ENCODE results near the gene TGFBR1.
A peak's percentile ranks its signal among the peaks of the same experiment; 100 is the strongest.

Gene TGFBR1

GRCh38 chr9:99135456-99135855, 30.5 kb downstream of the TGFBR1 start:
- DNase-seq, result no peak
- ATAC-seq, result peak; percentile 55

DNA sequence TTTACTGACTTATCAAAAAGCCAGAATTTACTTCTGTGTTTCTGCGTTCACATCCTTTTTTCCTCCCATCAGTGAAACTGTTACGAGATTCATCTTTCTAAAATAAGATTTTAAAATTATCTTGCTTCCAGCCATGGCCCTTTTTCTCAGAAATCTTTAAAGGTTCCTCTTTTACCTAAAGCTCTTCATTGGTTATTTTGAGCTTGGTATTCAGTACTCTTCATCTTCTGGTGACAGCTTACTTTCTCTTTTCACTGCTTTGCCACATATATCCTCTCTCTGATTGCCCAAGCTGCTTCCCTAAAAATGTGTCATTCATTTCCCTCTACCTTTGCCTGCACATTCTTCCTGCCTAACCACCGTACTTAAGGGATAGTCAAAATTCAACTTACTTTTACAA, 32.3 kb downstream of the TGFBR1 start:
- ATAC-seq (no peak), DNase-seq (no peak)

DNA sequence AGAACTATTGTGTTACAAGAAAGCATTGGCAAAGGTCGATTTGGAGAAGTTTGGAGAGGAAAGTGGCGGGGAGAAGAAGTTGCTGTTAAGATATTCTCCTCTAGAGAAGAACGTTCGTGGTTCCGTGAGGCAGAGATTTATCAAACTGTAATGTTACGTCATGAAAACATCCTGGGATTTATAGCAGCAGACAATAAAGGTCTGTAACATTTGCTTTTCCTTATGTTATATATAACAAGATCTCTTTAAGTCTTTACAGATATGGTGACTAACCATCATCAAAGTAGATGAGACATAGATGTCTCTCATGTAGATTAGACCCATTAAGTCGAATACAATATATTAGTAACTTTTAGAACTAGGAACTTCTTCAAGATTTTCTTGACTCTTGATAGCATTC, 33.0 kb downstream of the TGFBR1 start:
- DNase-seq (no peak), ATAC-seq (no peak)

GRCh38 chr9:99138424-99139284, 33.7 kb downstream of the TGFBR1 start:
- DNase-seq (no peak), ATAC-seq (no peak)

GRCh38 chr9:99139868-99140267, 35.0 kb downstream of the TGFBR1 start:
- no peak for DNase-seq
- no peak for ATAC-seq

GRCh38 chr9:99140685-99141314, 35.9 kb downstream of the TGFBR1 start:
- ATAC-seq (peak; percentile 66), DNase-seq (peak; percentile 42)

GRCh38 chr9:99141849-99142248, 36.9 kb downstream of the TGFBR1 start:
- ATAC-seq (no peak), DNase-seq (no peak)

- no peak for DNase-seq
- ATAC-seq, result no peak
These were observed 37.4 kb downstream of the TGFBR1 start for GRCh38 chr9:99142275-99142674.

DNA sequence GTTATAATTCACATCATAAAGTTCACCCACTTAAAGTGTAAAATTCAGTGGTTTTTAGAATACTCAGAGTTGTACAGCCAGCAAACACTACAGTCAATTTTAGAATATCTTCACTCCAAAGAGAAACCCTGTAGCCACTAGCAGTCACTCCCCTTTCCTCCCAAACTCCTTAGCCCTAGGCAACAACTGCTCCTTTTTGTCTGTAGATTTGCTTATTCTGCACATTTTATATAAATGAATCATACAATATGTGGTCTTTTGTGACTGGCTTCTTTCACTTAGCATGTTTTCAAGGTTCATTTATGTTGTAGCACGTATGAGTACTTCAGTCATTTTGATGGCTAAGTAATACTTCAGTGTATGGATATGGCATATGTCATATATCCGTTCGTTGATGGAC, 38.7 kb downstream of the TGFBR1 start:
- DNase-seq (no peak), ATAC-seq (no peak)

- ATAC-seq (no peak), DNase-seq (no peak)
These were observed 40.1 kb downstream of the TGFBR1 start for GRCh38 chr9:99144966-99145365.

- DNase-seq (no peak), ATAC-seq (no peak)
These were observed 41.7 kb downstream of the TGFBR1 start for GRCh38 chr9:99146574-99146973.

- DNase-seq, result no peak
- peak; percentile 76 for ATAC-seq
These were observed 42.3 kb downstream of the TGFBR1 start for GRCh38 chr9:99147177-99147576.

DNA sequence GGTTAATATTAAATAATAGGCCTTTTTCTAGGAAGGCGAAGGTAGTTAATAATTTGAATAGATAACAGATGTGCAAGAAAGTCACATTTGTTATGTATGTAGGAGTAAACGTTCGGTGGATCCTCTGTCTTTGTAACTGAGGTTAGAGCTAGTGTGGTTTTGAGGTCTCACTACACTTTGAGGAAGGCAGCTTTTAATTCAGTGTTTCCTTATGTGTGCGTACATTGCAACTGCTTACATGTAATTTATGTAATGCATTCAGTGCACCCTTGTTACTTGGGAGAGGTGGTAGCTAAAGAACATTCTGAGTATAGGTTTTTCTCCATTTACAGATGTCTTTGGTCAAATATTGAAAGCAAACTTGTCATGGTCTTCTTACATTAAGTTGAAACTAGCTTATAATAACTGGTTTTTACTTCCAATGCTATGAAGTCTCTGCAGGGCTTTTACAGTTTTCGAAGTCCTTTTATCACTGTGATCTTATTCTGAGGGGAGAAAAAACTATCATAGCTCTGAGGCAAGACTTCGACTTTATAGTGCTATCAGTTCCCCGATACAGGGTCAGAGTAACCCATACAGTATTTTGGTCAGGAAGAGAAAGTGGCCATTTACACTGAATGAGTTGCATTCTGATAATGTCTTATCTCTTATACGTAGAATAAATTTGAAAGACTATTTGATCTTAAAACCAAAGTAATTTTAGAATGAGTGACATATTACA, 45.7 kb downstream of the TGFBR1 start:
- ATAC-seq (peak; percentile 76), DNase-seq (no peak)

DNA sequence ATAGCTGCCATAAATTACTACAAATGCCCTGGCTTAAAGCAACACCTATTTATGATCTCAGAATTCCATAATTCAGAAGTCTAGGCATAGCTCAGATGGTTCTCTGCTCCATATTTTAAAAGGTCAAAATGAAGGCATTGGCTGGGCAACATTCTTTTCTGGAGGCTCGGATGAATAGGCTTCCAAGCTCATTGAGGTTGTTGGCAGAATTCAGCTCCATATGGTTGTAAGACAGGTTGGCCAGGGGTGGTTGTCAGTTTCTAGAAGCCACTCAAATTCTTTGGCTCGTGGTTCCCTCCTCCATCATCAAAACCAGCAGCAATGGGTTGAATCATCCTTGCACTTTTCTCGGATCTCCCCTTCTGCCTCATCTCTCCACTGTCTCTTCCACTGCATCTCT, 49.4 kb downstream of the TGFBR1 start:
- ATAC-seq (no peak), DNase-seq (no peak)

- ATAC-seq, result no peak
- DNase-seq, result no peak
These were observed 50.8 kb downstream of the TGFBR1 start for GRCh38 chr9:99155736-99156135.

DNA sequence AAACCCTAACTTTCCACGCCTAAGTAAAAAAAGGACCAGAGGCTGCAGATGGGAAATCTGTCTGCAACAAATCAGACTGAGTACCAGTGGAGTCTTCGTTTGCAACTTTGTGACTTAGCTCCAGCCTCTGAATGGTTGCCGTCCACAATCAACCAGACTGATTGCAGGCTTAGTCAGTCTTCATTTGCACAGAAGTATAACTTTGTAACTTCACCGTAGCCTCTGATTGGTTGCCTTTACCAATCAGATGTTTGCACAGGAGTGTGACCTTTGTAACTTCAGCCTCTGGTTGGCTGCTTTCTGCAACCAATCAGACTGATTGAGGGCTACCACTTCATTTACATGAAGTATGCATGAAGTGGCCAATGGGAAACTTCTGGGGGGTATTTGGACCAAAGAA, 53.7 kb downstream of the TGFBR1 start:
- ATAC-seq (no peak), DNase-seq (no peak)

DNA sequence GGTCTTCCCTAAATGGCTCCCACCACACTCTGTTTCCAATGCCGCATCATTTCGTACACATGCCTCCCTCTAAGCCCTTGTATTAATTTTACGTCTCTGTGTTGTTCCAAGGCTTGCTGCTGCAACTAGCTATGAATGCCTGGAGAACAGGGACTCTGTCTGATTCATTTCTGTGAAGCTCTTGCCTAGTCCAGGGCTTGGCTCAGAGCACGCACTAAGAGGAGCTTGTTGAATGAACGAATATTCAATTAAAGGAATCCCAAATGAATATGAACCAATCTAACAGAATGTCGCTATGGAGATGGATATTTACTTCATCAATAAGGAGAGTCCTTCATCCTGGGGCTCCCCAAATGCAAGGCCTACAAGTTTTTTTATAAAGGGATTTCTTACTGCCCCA, 55.3 kb downstream of the TGFBR1 start:
- no peak for ATAC-seq
- DNase-seq, result no peak

GRCh38 chr9:99162759-99163364, 57.9 kb downstream of the TGFBR1 start:
- DNase-seq (no peak), ATAC-seq (no peak)

DNA sequence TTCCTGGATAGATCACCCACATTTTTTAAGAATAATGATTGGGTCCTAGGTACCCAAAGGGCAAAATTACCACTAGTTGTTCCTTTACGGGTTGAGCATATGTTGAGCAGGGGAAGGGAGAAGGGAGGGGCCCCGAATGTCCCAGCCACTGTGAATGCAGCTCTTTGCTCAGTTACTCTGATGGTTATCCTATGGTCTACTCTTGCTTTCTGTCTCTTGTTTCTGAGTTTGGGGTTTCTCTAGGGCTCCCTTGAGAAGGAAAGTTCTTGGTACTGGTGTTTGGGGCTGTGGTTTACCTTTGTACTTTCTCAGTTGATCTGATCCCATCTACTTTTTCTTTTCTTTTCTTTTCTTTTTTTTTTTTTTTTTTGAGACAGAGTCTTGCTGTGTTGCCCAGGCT, 61.2 kb downstream of the TGFBR1 start:
- ATAC-seq (peak; percentile 38), DNase-seq (no peak)

DNA sequence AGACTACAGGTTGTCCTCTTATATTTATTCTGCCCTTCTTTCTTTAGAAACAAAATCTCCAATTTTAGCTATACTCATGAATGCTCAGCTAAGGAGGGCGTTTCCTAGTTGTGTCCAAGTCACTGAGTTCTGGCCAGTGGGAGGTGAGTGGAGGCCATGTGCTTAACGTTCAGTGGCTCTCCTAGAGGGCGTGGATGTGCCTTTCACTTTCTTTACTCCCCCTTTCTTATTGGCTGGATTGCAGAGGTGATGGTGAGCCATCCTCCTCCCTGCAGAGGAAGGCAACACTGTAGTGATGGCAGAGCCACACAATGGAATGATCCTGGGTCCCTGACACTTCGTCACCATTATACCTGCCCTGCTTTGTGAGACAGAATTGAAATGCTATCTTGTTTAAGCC, 62.2 kb downstream of the TGFBR1 start:
- DNase-seq (no peak), ATAC-seq (peak; percentile 66)

DNA sequence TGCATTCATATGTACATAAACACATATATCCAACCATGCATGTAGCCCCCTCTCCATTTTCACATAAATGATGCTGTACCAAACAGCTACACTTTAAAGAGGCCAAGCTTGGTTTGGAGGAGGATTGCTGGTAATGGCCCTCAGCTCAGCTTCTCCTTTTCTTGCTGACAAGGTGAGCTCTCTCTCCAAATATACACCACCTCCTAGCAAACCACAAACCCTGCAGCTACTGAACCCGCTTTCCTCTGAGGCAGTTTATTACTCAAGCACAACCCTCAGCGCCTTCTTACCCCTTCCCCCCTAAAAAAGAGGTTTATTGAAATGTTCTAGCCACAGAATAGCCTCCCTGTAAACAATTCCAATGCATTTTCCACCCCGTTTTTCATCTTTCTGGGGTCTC, 62.8 kb downstream of the TGFBR1 start:
- no peak for ATAC-seq
- DNase-seq, result no peak

DNA sequence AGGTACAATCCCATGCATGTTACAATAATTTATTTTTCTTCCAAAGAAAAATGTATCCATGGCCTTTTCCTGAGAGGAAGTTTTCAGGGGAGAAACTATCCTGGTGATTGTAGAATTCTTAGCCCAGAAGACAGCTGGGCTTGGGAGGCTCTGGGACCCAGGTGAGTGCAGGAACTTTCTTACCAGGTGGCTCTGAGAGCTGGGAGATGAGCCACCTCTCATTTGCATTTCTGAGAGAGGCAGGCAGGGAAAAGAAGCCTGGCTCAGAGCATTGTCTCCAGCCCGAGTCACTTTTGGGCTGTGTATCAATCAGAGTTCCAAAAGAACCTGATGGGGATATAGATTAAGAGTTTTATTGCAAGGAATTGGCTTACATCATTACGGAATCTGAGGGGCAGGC, 64.2 kb downstream of the TGFBR1 start:
- DNase-seq (no peak), ATAC-seq (no peak)

Measured in stimulated activated naive CD8-positive, alpha-beta T cell treated with anti-CD3 and anti-CD28 coated beads, Interleukin-15, Interleukin-2, amounts not matched to agents 100 U/mL and 50 U/mL, for 24 hours (primary cell).